ENCODE results near the gene TFAP2B. TPM values are rescaled to one million over a fixed set of nuclear protein-coding genes. Genes with fewer than 3 reads are reported as not detected.
A peak's percentile ranks its signal among the peaks of the same experiment; 100 is the strongest.

Gene TFAP2B
- total RNA-seq, 1 donor from 2014 or later, result 4.6 TPM

DNA sequence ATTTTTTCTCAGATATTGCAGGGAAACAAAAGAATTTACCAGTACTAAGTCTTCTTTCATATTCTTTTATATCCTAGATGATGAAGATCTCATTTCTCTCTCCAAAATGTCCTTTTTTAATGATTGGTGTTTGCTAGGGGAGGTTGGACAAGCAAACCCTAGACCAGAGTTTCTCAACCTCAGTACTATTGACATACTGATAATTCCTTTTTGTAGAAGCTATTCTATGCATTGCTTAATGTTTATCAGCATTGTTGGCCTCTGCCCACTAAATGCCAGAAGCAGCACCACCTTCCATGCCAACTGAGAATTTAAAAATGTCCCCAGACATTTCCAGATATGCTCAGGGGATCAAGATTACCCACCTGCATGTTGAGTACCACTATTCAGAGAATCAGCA is 14.4 kb upstream of the TFAP2B start:
- TF ChIP-seq, protein P1, sequence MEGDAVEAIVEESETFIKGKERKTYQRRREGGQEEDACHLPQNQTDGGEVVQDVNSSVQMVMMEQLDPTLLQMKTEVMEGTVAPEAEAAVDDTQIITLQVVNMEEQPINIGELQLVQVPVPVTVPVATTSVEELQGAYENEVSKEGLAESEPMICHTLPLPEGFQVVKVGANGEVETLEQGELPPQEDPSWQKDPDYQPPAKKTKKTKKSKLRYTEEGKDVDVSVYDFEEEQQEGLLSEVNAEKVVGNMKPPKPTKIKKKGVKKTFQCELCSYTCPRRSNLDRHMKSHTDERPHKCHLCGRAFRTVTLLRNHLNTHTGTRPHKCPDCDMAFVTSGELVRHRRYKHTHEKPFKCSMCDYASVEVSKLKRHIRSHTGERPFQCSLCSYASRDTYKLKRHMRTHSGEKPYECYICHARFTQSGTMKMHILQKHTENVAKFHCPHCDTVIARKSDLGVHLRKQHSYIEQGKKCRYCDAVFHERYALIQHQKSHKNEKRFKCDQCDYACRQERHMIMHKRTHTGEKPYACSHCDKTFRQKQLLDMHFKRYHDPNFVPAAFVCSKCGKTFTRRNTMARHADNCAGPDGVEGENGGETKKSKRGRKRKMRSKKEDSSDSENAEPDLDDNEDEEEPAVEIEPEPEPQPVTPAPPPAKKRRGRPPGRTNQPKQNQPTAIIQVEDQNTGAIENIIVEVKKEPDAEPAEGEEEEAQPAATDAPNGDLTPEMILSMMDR (conservative IDR thresholded peaks at IDR 0.05; ENCODE audit: low read depth, low read length), result no peak
- no peak for DNase-seq (ENCODE audit: low read depth)
- no peak overlapping the region for H3K4me3 ChIP-seq (ENCODE audit: low read depth, low read length)

DNA sequence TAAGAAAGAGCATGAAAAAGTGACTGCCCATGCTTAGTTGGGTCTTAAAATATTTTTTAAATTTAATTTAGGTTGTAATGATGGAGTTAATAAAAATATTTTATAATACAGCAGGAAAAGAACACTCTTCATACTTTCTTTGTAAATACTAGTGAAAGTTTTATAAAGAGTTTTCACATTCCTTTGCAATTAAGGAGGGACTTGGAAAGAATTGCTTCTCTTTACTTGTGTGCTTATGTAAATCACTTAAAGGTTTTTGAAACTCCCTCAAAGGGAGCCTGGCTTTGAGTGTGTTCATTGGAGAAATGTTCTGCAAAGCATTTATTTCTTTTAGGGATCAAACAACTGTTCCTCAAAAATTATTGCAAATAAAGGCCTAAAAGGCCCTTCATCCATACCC is 11.6 kb upstream of the TFAP2B start:
- TF ChIP-seq, protein P1 (conservative IDR thresholded peaks at IDR 0.05; ENCODE audit: low read depth, low read length), result no peak
- no peak for DNase-seq (ENCODE audit: low read depth)
- no peak overlapping the region for H3K4me3 ChIP-seq (ENCODE audit: low read depth, low read length)

DNA sequence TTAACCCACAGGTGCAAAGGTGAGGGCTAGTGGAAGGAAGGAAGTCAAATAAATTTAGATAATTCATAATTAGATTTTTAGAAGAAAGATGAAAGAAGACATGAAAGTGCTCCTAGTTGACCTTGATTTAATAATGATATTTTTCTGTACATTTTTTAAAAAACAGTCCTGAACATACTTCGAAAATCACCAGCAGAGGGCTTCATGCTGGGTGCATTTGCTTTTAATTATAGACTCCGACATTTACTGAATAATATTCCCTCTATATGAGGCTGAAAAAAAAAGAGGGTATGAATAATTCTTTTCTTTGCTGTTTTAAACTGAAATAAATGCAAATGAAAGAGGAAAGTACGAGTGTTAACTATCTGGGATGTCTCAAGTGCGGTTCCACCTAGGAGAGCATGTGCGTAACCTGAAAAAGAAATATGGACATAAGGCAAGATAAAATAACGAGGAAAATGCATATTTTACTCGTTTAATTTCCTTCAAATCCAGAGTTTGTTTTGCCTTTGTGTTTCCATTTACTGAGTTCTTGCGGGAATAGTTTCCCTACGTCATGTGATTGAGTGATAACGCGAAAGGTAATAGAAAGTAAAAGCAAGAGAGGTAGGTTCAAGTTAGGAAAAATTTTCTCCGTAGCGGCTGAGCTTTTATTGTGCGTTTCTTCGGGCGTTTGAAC is 3.1 kb upstream of the TFAP2B start:
- TF ChIP-seq, protein P1 (conservative IDR thresholded peaks at IDR 0.05; ENCODE audit: low read depth, low read length), result peak; percentile 63
- peak overlapping the region; percentile 87 for H3K4me3 ChIP-seq (ENCODE audit: low read depth, low read length)
- no peak for DNase-seq (ENCODE audit: low read depth)

DNA sequence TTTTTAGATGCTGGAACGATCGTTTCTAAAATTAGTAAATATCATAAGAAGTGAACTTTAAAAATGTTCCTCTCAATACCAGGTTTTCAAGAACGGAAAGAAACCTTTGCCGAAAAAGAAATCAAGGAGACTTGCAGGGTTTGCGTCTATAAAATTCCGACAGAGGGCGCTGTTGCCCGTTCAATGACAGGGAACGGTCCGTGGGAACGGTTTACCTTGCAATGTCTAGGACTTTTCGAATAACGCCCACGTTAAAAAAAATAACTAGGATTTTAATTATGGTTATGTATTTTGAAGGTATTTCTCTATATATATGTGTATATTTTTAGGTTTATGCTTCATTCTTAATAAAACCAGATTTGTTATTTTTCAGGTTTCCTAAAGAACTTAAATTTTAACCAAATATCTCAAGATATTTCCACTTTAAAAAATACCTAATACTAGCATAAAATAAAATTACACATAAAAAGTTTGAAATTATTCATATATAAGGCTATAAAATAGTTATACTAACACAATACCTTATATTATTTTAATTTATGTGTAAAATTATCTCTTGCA is 2.5 kb upstream of the TFAP2B start:
- TF ChIP-seq, protein P1 (conservative IDR thresholded peaks at IDR 0.05; ENCODE audit: low read depth, low read length), result peak; percentile 86
- DNase-seq (ENCODE audit: low read depth), result no peak
- peak overlapping the region; percentile 87 for H3K4me3 ChIP-seq (ENCODE audit: low read depth, low read length)

DNA sequence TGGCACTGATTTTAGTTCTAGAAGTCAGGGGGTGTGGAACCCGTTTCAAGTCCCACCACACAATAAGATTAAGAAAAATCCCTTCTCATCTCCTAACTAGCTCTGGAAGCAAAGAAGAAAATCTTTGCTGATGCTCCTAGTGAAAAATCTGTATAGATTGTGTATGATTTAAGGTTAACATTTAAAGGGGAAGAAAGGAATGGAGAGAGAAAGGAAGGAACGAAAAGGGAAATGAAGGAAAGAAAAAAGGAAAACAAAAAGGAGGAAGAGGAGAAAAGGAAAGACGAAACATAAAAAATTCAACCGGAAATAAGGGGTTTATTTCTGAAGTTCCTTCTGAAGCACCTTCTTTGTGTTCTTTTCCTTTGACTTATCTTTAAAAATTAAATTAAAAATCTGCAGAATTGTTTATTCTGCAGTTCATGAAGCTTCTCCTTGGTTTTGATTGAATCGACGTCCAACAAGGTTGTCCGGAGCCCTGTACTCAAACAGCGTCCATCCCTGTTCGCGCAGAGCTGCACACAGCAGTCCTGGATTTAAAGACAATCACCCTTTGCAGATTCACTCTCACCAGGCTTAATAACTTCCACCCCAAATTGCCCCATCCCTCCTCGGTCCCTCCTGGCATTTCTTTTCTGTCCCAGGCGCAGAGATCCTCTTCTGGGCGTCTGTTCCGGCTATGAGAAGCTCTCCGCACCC is 1.6 kb upstream of the TFAP2B start:
- H3K4me3 ChIP-seq (ENCODE audit: low read depth, low read length), result peak overlapping the region; percentile 28
- TF ChIP-seq, protein P1 (conservative IDR thresholded peaks at IDR 0.05; ENCODE audit: low read depth, low read length), result no peak
- no peak for DNase-seq (ENCODE audit: low read depth)

DNA sequence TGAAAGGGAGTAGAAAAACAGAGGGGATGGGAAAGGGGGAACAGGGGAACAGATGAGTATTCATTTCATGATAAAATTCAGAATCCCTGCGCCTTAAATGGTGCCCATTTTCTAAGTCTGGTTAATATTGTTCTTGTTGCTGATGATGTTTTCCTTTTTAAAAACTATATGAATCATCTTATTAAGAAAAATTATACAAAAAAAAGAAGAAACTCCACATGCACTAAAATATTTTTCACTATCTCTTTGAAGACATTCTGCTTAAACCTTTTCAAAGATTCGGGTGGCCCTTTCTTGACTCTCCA is 1.1 kb upstream of the TFAP2B start:
- DNase-seq (ENCODE audit: low read depth), result no peak
- H3K4me3 ChIP-seq (ENCODE audit: low read depth, low read length), result peak overlapping the region; percentile 28
- TF ChIP-seq, protein P1 (conservative IDR thresholded peaks at IDR 0.05; ENCODE audit: low read depth, low read length), result no peak
